HG02852 (cell line): ENCODE measurements around the gene NT5DC4.
A peak's percentile ranks its signal among the peaks of the same experiment; 100 is the strongest.

Experiments used
- ATAC-seq: cut with Tn5 transposase; IDR thresholded peaks from one replicate; pipeline ENCODE4 v1.9.1; 2021; ENCODE audit warnings: mild to moderate bottlenecking, moderate library complexity; ENCODE audit not compliant: unreplicated experiment

Gene NT5DC4

DNA sequence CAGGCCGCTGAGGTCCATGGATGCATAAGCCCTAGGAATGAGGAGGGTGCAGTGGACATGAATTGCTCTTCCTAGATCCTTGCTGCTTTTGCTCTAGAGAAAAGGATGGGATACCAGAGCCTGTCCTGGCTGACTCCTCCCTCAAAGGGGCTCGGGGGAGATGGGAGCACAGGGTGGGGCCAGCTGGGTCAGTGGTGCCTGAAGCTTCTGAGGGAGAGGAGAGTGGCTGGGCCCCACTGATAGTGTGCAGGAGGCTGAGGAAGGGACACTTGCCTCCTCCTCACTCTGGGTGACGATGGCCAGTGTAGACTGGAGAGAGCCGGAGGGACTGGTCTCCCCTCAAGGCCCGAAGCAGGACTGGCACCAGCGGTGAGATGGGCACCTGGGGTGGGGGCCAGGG lies at the start of gene NT5DC4:
TSS of gene NT5DC4 (plus strand) at position 236 of the 400 bp plus-strand sequence. CDS start at position 296, 60 bp downstream.
- no peak for ATAC-seq

DNA sequence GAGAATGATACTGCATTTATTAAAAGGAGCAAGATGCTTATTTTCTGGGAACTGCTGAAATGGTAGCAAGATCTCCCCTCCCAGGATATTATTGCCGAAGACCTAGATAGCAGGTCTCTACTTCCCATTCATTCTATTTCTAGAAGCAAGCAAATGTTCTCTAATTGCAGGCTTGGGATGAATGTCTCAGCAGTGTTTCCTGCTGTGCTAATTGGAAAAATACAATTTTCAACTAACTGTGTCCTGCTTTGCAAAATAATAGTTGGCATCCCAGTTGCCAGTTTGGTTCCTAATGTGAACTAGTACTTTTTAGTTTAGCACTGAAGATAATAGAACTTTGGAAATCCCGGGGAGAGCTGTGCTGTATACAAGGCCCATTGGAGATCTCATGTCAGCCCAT lies 49.0 kb upstream of the NT5DC4 start:
- no peak for ATAC-seq

DNA sequence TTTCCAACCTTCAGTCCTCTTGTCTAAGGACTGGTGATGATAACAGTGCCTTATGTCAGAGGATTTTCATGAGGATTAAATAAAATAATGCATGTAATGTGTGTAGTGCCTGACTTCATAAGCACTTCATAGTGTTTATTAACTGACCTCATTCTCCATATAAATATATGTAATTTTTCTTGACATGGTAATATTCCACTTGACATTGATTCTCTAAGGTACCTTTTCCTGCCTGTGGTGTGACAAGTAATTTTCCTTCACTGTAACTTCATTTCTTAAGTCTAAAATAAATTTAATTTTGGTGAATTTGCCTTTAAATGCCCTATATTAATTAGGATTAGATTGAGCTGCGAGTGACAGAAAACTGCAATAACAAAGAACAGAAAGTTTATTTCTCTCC lies 47.8 kb upstream of the NT5DC4 start:
- no peak for ATAC-seq

DNA sequence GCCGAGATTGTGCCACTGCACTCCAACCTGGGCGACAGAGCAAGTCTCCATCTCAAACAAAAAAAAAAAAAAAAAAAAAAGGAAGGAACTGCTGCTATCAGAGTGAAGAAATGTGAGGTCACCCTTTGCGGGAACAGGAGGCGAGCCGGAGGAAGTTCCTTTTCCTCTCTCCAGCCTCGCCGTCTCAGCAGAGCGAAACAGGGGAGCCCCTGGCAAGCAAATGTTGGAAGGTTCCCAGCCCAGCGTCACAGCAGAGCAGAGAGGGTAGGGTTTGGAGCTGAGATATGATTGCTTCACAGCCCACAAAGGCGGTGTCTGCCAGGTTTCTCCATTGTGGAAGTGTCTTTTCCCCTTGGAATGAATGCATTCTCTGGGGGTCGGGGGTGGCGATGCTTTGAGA lies 46.6 kb upstream of the NT5DC4 start:
- ATAC-seq, result no peak

DNA sequence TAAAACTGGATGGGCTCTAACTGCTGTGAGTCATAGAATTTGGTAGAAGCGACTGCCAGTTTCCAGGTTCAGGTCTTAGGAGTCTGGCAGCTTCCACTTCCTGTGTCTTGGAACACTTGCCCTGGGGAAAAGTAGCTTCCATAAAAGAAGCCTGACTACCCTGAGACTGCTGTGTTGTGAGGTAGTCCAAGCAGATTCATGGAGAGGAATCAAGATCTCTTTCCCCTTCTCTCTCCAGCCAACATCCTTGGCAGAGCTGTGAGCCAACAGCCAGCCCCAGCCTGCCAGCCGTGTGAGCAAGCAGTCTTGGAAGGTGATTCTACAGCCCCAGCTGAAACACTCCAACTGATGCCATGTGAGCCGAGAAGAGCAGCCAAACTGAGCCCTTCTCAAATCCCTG lies 41.3 kb upstream of the NT5DC4 start:
- ATAC-seq, result no peak

DNA sequence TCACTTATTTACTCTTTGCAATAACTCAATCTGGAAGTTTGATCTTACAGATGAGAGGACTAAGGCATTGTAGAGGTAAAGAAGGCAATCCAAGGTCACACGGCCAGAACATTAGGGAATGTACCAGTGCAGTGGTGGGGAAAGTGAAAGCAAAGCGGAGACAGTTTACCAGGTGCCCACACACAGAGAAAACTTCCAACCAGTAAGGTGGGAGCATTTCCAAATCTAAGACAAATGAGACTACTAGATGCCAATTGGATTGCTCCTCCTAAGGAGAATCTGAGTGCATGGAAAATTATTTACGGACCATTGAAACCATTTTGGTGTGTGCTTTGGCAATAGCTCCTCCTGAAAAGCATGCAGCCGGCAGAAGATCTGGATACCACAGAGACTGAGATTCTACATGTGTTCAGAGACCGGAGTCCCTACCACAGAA lies 40.1 kb upstream of the NT5DC4 start:
- no peak for ATAC-seq

DNA sequence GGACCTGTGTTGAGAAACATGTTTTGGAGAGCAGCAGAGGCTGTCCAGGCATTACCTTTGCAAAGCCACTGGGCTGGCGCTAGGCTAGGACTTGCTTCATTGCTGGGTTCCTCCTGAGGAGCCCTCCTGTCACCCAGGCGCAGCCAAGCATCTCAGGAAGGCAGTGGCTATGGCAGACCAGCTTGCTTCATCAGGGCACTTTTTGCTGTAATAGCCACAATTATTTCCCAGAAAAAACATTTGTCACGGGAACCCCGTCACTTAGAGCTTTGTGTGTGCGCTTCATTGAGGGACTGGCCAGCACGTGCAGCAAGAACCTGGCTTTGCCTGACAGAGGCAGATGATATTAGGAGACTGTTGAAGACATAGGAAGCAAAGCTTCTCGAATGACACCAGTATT lies 38.7 kb upstream of the NT5DC4 start:
- ATAC-seq, result no peak

DNA sequence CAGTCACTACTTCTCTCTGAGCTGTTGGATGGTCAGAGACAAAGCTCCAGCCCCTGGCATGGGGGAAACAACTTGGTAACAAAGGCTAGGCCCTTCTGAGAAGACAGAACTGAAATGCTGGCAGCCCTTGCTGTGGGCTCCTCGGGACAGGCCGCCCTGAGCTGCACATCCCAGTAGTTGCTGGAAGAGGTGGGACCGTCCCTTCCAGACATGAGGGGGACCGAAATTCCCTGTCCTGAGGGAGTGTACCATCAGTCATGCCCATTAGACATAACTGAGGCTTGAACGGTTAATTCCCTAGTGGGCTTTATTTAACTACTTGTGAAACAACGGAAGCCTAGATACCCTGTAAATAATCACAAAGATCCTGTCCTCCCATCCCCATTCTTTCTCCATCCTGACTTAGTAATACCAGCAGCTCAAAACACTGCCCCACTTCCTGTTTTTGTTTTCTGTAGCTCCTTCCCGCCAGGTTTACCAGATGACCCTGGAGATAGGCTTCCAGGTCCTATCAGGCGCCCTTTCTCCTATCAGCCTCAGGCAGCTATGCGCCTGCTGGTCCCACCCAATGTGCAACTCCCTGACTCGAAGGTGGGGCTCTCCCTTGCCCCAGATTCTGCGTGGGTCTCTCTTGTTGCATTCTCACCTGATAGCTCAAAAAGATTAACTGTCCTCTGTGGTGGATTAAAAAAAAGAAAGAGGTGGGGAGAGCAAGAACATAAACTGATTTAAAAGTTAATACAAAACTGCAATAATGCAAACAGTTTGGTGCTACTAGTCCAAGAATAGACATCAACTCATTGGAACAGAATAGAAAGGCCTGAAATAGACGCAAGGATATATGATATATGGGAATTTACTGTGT lies 37.0 kb upstream of the NT5DC4 start:
- no peak for ATAC-seq

DNA sequence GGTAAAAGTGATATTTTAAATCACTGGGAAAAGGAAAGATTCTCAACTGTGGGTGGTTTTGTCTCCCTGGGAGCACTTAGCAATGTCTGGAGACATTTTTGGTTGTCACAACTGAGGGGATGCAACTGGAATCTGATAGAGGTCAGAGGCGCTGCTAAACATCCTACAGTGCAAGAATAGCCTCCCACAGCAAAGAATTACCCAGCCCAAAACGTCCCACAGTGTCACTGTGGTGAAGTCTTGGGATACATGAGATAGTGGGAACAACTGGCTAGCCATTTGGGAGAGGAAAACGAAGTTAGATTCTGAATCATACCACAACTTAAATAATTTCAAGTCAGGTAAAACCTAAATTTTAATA lies 36.4 kb upstream of the NT5DC4 start:
- no peak for ATAC-seq

DNA sequence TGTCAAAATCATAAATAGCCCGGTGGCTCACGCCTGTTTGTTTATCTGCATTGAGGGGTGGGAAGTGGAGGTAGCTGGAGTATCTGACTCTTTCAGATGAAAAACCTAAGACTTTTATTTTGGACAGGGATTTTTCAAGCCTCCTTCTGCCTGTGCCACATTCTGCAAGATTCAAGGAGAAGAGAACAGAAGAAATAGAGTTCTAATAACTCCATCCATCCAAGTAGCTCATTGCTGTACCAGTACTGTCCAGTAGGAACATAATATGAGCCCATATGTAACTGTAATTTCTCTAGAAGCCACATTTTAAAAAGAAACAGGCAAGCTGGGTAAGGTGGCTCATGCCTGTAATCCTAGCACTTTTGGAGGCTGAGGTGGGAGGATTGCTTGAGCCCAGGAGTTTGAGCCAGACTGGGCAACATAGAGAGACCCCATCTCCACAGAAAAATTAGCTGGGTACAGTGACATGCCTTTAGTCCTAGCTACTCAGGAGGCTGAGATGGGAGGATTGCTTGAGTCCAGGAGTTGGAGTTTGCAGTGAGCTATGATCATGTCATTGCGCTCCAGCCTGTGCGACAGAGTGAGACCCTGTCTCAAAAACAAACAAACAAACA lies 35.4 kb upstream of the NT5DC4 start:
- no peak for ATAC-seq

DNA sequence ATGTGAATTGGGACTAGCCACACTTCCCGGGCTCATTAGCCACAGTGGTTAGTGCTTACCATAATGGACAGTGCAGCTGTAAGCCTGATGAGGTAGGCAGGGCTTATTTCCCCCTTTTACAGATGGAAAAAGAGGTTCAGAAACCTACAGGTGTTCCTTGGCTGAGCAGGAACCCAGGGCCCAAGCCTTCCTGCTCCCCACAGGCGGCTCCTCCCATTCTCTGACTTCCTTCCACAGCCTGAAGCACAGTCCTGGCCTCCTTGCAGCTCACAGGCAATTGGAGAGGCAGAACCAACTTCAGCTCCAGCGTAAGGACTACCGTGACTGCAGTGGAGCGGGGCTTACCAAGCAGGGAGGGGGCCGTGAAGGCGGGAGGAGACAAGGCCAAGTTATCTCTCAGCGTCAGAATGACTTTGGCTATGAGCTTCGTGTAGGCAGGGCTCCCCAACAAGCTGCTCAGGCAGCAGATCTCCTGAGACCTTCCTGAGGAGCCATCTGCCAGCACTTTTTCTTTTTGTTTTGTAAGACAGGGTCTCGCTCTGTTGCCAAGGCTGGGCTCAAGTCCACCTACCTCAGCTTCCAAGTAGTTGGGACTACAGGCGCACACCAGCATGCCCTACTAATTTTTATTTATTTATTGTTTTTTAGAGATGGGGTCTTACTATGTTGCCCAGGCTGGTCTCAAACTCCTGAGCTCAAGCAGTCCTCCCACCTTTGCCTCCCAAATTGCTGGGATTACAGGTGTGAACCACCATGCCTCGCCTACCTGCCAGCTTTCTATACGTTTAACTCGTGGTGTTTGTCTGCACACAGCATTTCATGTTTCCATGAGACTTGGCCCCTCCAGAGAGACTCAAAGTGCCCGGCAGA lies 34.2 kb upstream of the NT5DC4 start:
- ATAC-seq, result no peak

DNA sequence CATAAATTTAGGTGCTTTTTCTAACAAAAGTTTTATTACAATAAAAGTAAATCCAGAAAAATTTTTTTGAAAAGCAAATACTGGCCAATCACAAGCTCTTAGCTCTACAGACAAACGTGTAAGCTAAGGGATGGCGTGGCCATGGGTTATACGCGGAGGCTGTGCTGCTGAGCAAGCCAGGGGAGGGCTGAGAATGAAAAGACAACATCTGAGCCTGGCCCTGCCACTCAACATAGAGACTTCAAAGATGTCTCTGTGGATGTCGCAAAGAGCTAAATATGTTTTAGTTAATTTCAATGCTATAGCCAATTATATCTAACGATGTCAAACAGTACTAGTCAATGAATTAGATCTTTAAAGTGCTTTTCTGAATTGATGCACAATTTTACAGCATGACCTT lies 33.3 kb upstream of the NT5DC4 start:
- no peak for ATAC-seq

DNA sequence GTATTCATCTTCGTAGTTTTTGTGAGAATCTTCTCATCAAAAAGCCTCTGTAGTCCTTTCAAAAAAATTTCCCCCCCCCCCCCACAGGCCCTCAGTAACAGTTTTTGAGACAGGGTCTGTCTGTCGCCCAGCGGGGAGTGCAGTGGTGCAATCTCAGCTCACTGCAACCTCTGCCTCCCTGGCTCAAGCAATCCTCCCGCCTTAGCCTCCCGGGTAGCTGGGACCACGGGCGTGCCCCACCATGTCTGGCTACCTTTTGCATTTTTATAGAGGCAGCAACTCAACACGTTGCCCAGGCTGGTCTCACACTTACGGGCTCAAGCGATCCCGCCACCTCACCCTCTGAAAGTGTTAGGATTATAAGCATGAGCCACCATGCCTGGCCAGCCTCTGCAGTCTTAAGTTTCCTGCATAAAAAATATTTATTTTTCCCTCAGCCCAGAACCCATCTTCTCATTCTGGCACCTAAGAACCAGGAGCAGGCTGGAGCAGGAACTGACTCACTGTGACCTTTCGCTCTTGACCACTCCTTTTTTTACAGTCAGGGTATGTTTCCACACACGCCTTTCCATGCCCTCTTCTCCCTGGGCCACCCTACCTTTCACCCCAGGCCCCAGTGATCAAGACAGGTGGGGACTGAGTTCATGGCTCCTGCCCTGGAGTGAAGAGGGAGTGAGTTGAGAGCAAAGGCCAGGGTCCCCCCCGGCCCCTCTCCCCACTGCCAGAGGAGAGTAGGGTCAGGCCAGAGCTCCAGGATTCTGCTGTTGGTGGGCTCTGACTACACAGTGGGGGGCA lies 32.5 kb upstream of the NT5DC4 start:
- no peak for ATAC-seq

DNA sequence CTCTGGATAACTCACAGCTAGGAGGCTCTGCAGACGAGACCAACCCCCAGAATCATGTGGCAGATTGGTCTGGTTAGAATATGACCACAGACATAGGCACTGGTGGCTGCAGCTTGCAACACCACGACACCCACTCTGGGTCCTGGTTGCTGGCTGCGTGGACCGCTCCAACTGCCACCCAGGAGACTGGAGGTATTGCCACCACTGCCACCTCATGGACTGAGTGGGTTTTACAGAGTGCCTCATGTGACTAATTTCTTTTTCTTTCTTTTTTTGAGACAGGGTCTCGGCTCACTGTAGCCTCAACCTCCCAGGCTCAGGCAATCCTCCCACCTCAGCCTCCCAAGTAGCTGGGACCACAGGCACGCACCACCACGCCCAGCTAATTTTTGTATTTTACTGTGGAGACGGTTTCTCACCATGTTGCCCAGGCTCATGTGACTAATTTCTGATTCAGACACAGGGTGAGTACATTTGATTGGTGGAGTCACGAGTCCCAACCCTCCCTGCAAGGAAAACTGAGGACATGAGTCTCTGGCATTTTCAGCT lies 29.9 kb upstream of the NT5DC4 start:
- ATAC-seq, result peak; percentile 52

DNA sequence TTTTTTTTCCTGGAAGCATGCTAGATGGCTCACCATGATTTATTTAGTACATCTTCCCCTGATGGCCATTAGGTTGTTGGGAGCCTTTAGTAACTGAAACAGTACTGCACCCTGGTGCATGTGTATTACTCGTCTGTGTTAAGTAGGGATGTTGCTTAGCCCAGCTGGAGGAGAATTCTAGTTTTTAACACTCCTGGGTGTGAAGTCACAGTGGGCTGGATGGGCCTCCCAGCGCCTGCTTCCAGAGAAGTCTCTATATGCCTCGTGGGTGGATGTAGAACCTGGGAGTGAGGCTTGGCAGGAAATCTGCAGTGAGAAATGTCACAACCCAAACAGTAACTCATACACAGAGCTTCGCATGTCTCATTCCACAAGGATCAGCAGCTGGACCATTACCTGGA lies 28.9 kb upstream of the NT5DC4 start:
- ATAC-seq, result no peak

DNA sequence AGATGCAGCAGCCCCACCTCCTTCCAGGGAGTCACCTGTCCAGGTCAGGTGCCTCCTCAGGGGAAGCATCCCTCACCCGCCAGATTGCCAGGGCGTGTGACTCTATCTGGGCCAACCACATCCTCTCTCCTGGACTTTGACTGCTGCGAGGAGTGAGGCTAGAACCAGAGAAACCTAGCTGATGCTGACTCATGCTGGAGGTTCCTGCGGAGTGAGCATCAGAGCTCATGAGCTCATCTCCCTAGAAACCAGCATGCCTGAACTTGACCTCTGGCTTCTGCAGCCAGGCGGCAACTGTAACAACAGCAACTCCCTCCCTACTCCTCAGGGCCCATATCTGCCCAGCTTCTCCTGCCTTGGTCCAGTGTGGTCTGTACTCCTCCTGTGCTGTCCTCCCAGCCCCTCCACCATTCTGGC lies 28.3 kb upstream of the NT5DC4 start:
- ATAC-seq, result peak; percentile 80

DNA sequence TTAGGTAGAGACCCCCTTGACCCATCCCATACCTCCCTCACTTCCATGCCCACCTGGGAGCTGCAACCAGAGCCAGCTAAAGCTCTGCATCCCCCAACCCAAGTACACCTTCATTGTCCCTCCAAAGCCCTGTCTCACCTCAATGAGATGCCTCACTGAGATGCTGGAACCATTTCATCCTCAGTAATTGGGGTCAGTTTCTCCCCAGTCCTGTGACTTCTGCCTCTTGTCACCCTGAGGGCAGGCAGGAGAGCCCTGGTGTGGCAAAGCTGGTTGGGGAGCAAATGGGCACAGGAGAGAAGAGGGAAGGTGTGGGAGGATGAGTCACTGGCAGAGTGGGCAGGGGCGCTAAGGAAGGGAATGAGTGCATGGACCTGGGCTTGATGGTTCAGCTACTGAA lies 27.9 kb upstream of the NT5DC4 start:
- ATAC-seq, result no peak

DNA sequence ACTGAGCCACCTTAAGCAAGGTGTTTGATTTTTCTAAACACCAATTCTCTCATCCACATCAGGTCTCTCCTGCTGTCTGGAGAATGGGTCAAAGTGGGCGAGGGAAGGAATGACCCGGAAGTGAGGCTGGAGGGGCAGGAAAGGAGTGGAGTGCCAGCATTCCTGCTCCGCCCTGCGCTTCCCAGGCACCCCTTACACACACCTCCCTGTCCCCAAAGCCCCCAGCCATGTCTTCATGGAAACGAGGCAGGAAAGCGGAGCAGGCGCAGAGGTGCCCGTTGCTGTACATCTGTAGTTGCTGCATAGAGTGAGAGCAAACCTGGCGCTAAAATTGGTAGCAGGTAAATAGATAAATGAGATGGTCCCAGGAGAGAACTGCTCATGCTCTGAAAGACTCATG lies 27.2 kb upstream of the NT5DC4 start:
- ATAC-seq, result no peak

DNA sequence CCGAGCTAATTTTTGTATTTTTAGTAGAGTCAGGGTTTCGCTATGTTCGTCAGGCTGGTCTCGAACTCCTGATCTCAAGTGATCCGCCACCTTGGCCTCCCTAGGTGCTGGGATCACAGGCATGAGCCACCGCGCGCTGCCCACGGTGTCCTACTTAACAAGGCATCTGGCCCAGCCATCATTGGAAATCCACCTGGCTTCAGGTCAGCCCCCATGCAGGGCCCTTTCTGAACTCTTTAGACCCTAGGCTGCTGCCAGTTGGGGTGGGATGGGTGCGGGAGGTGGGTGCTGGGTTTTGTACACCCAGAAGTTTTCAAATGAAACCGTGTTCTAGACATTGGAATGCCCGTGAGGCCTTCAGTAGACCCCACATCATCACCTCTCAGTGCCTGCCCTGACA lies 26.6 kb upstream of the NT5DC4 start:
- ATAC-seq, result no peak

DNA sequence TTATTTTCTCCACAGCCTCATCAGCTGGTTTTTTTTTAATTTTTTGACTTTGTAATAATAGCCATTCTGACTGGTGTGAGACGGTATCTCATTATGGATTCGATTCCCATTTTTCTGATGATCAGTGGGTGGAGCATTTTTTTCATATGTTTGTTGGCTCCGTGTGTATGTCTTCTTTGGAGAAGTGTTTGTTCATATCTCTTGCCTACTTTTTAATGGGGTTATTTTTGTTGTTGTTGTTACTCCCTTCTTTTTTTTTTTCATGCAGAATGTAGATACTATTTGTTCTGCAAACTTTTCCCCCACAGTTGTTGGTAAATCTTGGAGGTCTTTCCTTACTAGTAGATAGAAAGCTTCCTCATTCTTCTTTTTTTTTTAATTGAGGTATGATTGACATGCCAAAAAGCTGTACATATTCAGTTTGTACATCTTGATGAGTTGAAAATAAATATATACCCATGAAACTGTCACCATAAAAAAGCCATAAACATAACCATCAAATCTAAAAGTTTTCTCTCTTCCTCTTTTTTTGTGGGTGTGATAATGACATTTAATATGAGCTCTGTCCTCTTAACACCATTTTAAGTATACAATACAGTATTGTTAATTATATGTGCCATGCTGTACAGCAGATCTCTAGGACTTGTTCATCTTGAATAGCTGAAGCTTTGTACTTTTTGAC lies 21.8 kb upstream of the NT5DC4 start:
- ATAC-seq, result no peak
